Measurements from ENCODE around the gene HOTAIR. TPM values are rescaled to one million over a fixed set of nuclear protein-coding genes. Genes with fewer than 3 reads are reported as not detected.

Gene HOTAIR
- total RNA-seq, 1 experiment from 2014 or later: not detected

GRCh38 chr12:54006559-54007220, 31.9 kb upstream of the HOTAIR start:
- H3K4me1 Mint-ChIP-seq (ENCODE audit: low read depth, unreplicated experiment): peaks cover 18% of the 10 kb centered on the region
- H3K4me3 Mint-ChIP-seq (ENCODE audit: low read depth, unreplicated experiment): peak overlapping the region; percentile 28
- no peak overlapping the region for H3K27ac Mint-ChIP-seq (ENCODE audit: unreplicated experiment)
- intact Hi-C loops (cut with micrococcal nuclease; ENCODE audit: unreplicated experiment): loop anchor here (1.0 to 2.0 kb wide), 2 partner anchors 194 to 201 kb away; no protein-coding TSS in a partner anchor
- no peaks in the 10 kb centered on the region for H3K9me3 Mint-ChIP-seq (ENCODE audit: low read depth, unreplicated experiment)
- BruUV-seq (replicated peaks): no TSS peak
- DNase-seq: no peak
- H3K36me3 Mint-ChIP-seq (ENCODE audit: insufficient read depth, unreplicated experiment): peaks cover 4% of the 10 kb centered on the region
- peaks cover 100% of the 10 kb centered on the region for H3K27me3 Mint-ChIP-seq (ENCODE audit: unreplicated experiment)
- CTCF ChIA-PET: interaction anchor here (0.6 to 2.7 kb wide), 7 partner anchors 10 to 200 kb away, joined by 3 to 45 read pairs (median 10); partner anchors contain the start of gene HOXC5
- no peak for TF ChIP-seq CTCF (IDR thresholded peaks at IDR 0.05; ENCODE audit: unreplicated experiment)

- no peak overlapping the region for H3K27ac Mint-ChIP-seq (ENCODE audit: unreplicated experiment)
- peaks cover 4% of the 10 kb centered on the region for H3K36me3 Mint-ChIP-seq (ENCODE audit: insufficient read depth, unreplicated experiment)
- TF ChIP-seq CTCF (IDR thresholded peaks at IDR 0.05; ENCODE audit: unreplicated experiment): peak; percentile 95
- intact Hi-C loops (cut with micrococcal nuclease; ENCODE audit: unreplicated experiment): loop anchor here (1.0 to 2.0 kb wide), 2 partner anchors 195 to 201 kb away; no protein-coding TSS in a partner anchor
- peaks cover 100% of the 10 kb centered on the region for H3K27me3 Mint-ChIP-seq (ENCODE audit: unreplicated experiment)
- no TSS peak for BruUV-seq (replicated peaks)
- peak; percentile 90 for DNase-seq
- no peaks in the 10 kb centered on the region for H3K9me3 Mint-ChIP-seq (ENCODE audit: low read depth, unreplicated experiment)
- H3K4me1 Mint-ChIP-seq (ENCODE audit: low read depth, unreplicated experiment): peaks cover 11% of the 10 kb centered on the region
- CTCF ChIA-PET: interaction anchor here (0.6 to 2.7 kb wide), 10 partner anchors 11 to 249 kb away, joined by 3 to 45 read pairs (median 7); partner anchors contain the start of genes HOXC5 and HOXC6
- peak overlapping the region; percentile 28 for H3K4me3 Mint-ChIP-seq (ENCODE audit: low read depth, unreplicated experiment)
These were observed 31.3 kb upstream of the HOTAIR start for GRCh38 chr12:54005853-54006558.

GRCh38 chr12:54005531-54005852, 30.7 kb upstream of the HOTAIR start:
- CTCF ChIA-PET: interaction anchor here (0.6 to 2.7 kb wide), 10 partner anchors 12 to 248 kb away, joined by 3 to 45 read pairs (median 7); partner anchors contain the start of genes HOXC5 and HOXC6
- Mint-ChIP-seq H3K27me3 (ENCODE audit: unreplicated experiment) (peaks cover 100% of the 10 kb centered on the region), H3K4me1 (ENCODE audit: low read depth, unreplicated experiment) (peaks cover 8% of the 10 kb centered on the region), H3K4me3 (ENCODE audit: low read depth, unreplicated experiment) (no peak overlapping the region), H3K27ac (ENCODE audit: unreplicated experiment) (no peak overlapping the region), H3K36me3 (ENCODE audit: insufficient read depth, unreplicated experiment) (peaks cover 7% of the 10 kb centered on the region), H3K9me3 (ENCODE audit: low read depth, unreplicated experiment) (no peaks in the 10 kb centered on the region)
- no peak for TF ChIP-seq CTCF (IDR thresholded peaks at IDR 0.05; ENCODE audit: unreplicated experiment)
- intact Hi-C loops (cut with micrococcal nuclease; ENCODE audit: unreplicated experiment): no loop called here
- DNase-seq: no peak
- no TSS peak for BruUV-seq (replicated peaks)

- TF ChIP-seq CTCF (IDR thresholded peaks at IDR 0.05; ENCODE audit: unreplicated experiment): no peak
- H3K4me1 Mint-ChIP-seq (ENCODE audit: low read depth, unreplicated experiment): peaks cover 8% of the 10 kb centered on the region
- CTCF ChIA-PET: interaction anchor here (2.0 to 2.7 kb wide), 4 partner anchors 187 to 202 kb away, joined by 9 to 45 read pairs (median 19); no protein-coding TSS in a partner anchor
- H3K4me3 Mint-ChIP-seq (ENCODE audit: low read depth, unreplicated experiment): no peak overlapping the region
- intact Hi-C loops (cut with micrococcal nuclease; ENCODE audit: unreplicated experiment): no loop called here
- BruUV-seq (replicated peaks): no TSS peak
- DNase-seq: no peak
- peaks cover 97% of the 10 kb centered on the region for H3K27me3 Mint-ChIP-seq (ENCODE audit: unreplicated experiment)
- H3K9me3 Mint-ChIP-seq (ENCODE audit: low read depth, unreplicated experiment): no peaks in the 10 kb centered on the region
- H3K27ac Mint-ChIP-seq (ENCODE audit: unreplicated experiment): no peak overlapping the region
- peaks cover 12% of the 10 kb centered on the region for H3K36me3 Mint-ChIP-seq (ENCODE audit: insufficient read depth, unreplicated experiment)
These were observed 30.2 kb upstream of the HOTAIR start for GRCh38 chr12:54004841-54005530.

Measured in Calu3 (cell line).